Measurements from ENCODE around the gene NSDHL.

Gene NSDHL

GRCh38 chrX:152917656-152918579, 87.1 kb downstream of the NSDHL start:
- no peak for DNase-seq

- no peak for DNase-seq
Observed at GRCh38 chrX:152918707-152919106, 87.8 kb downstream of the NSDHL start.

Measured in DMS79 (cell line).